GM19452 (cell line): ENCODE data around the gene FAM217B.

Experiments used
- ATAC-seq: cut with Tn5 transposase; IDR thresholded peaks from one replicate; pipeline ENCODE4 v1.9.1; 2021; ENCODE audit not compliant: unreplicated experiment

The FAM217B gene, protein sequence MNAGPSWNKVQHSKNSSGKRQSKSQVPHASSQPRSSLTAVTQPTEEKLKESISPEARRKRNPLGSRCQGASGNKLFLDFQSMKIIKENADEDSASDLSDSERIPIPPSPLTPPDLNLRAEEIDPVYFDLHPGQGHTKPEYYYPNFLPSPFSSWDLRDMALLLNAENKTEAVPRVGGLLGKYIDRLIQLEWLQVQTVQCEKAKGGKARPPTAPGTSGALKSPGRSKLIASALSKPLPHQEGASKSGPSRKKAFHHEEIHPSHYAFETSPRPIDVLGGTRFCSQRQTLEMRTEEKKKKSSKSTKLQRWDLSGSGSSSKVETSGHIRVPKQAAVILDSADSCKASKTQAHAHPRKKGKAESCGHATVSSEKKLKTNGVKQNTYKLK

DNA sequence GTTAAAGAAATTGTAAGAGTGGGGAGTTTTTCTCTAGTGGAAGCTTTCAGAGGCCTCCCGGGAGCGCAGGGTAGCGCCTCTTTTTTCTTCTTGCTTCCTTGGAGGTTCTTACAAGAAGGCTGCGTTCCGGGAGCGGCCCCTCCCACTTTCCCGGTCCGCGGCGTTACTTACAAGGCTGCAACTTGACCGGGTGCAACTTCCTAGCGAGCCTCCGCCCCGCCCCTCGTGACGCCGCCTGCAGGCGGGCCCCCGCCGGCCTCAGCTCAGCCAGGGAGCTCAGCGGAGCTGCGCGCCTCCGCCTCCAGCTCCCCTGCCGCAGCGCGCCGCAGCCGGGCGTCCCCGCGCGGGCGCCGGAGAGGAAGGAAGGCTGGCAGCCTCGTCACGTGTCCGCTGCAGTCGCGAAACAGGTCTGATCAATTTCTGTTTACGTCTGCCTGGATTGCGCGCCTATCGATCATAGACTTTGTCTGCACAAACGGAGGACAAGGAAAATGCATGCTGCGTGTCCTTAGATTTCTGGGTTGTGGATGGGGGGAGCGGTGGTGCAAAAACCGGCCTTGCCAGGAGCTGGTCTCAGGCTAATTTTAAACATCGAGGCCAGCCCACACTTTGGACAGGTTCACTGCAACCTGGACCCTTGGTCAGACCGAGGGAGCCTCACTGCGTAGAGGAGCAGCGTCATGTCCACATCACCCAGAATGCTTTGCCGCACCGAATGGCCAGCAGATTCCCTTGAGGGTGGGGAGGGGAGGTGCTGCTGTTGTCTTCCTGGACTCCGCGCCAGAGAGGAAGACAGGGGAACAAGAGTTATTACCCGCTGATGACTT is at the start of gene FAM217B, which contains the start of gene PPP1R3D:
FAM217B (plus strand) TSS at position 261 of the 827 bp plus-strand sequence. CDS start 3,555 bp downstream, outside the sequence.
PPP1R3D (minus strand) TSS at position 177 of the 827 bp plus-strand sequence. CDS start 374 bp downstream, outside the sequence.
- ATAC-seq: peak; percentile 92

DNA sequence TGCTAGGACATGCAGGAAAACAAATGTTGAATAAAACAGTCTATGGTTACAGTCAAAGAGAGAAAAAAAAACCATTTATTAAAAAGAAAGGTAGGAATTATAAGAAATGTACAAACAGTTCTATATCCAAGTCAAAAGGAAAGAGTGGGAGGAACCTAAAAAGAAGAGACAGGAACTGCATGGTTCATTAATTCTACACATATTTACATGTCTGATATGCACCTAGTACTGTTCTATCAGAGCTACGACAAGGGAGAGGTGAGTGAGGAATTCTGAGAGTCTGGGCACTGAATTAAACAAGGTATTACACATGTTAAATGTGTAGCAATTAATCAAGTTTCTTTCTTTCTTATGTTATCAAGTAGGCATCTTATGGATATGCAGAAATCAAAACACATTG is 48.6 kb upstream of the FAM217B start:
- no peak for ATAC-seq

DNA sequence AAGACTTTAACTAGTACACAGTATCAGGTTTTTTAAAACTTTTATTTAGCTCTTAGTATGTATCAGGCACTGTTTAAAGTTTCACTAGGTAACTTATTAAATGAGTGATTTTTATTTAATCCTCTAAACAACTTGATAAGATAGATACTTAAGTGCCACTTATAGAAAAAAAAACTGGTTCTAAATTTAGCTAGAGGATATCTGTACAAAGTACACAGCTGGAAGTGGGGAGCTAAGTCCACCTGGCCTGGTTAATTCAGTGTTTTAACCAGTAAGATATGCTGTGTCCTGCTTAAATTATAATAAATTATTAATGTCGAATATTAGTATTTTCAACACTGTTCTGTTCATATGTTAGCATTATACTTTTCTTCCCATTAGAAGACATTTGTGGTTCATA is 44.3 kb upstream of the FAM217B start:
- no peak for ATAC-seq

DNA sequence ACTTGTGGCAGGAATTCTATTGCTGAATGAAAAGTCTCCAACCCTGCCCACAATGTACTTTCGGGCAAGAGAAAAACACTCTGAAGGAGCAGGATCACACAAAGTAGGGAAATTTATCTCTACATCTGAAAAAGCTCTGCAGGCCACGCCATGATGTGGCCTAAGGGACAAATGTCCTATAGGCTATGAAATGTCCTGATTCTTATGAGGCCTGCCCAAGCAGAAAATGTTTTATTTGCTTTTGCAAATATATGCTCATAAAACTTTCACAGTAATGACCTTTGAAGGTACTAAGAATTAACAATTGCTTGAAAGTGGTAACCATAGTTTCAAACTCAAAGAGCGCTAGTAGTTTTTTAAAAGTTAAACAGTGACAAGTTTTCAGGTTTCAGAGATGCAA is 37.7 kb upstream of the FAM217B start:
- no peak for ATAC-seq

DNA sequence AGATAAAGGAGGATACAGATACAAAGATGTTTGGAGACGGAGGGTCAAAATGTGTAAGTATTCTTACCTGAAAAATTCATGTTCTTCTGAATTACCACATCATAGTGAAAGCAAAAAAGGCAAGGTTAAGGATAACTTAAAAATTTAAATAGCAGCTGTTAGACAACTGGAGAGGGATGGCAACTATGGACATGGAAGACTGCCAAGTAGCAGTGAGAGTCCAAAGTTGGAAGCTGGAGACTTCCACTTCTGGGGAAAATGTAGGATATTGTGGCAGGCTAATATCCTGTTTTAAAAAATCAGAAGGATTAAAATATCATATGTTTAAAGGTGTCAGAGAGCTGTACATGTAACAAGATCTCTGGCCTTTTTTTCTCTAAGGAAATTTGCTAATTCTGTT is 36.6 kb upstream of the FAM217B start:
- no peak for ATAC-seq

DNA sequence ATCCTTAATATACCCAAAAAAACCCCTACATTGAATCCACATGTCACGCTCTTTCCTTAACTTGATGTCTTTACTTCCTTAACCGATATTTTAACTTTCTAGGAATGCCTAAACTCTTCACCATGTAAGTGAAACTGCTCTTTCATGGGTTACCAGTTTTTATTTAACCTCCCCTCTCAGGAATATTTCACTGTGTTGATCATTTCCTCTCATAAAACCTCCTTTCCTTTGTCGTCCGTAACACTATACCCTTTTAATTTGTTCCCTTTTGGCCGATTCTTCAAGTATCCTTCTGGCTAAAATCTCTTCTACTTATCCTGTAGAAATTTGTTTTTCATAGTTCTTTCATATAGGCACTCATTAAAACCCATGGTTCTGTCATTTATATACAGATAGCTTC is 31.3 kb upstream of the FAM217B start:
- no peak for ATAC-seq

DNA sequence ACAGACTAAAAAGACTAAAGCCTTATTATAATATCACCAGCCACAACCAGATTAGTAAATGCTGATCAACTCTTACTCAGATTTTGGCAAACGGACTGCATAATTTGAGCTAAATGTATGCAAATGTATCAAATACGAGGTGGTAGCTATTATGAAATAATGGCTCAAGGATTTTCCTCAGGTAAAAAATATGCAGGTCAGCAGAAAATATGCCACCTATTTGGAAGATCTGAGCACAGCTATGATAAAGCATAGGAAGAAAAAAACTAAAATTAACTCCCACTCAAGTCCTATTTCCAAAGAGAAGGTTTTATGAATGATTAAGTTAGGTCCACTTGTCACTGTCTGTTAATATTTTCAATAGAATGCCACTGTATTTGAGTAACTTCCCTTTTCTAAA is 29.1 kb upstream of the FAM217B start:
- ATAC-seq: no peak

DNA sequence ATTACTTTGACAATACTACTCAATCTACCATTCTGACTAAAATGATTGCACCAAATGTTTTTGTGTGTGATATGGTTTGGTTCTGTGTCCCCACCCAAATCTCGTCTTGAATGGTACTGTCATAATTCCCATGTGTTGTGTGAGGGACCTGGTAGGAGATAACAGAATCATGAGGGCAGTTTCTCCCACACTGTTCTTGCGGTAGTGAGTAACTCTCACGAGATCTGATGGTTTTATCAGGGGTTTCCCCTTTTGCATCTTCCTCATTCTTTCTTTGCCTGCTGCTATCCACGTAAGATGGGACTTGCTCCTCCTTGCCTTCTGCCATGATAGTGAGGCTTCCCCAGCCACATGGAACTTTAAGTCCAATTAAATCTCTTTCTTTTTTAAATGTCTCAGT is 27.6 kb upstream of the FAM217B start:
- no peak for ATAC-seq

DNA sequence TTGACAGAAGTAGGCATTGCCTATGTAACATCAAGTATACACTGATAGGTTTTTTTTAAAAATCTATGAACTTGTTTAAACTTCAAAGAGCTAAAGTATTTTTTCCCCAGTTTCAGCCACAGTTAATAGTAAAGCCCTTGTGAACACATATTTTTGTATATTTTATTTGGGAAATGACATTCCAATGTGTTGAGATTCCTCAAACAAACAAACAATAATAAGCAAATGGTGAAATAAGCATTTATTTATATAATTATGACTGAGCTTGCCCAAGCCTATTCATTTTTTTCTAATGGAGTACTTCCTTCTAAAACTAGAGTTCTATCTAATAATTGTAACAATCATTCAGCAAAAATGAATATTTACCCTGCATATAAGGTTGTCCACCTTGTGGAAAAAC is 19.2 kb upstream of the FAM217B start:
- no peak for ATAC-seq

DNA sequence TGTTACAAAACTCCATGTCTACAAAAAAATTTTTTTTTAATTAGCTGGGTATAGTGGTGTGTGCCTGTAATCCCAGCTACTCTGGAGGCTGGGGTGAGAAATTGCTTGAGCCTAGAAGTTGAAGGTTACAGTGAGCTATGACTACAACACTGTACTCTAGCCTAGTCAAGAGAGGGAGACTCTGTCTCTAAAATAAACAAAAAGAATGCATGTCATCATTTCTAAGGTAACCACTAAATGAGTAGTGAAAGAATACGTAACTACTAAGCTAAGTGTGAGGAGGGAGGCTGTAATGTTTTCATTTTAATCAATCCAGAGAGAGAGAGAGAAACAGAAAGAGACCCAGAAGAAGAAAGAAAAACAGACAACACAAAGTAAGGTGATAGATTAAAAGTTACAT is 16.7 kb upstream of the FAM217B start:
- no peak for ATAC-seq

DNA sequence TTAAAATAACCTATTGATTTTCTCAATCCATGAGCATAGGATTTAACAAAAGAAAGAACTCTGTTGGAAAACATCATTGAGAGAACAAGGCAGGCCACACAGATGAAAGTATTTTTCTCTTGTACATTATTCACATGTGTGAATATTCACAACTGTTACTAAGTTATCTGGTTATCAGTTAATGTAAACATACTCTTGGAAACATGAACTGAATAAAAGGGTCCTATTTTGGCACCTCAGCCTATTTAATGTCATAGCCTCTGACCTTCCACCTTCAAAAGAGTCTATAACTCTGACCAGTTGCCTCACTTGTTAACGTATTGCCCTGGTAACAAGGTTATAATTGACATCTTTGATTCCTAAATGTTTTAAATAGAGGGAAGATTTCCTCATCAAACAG is 14.8 kb upstream of the FAM217B start:
- no peak for ATAC-seq

DNA sequence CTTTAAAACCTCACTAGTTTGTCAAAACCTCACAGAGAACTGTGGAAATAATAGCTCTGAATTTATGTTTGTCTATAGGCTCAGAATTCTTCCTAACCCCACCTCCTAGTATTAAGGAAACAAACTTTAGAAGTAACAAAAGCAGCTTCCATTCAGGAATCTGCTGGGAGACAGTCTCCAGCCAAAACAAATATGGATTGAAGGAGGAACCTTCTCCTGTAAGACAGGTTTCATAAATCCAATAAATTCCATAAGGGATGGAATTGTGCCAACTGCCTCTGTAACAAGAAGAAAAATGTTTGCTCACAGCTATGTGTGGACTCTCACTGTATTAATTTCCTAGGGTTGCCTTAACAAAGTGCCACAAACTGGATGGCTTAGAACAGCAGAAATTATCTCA is 14.3 kb upstream of the FAM217B start:
- no peak for ATAC-seq

DNA sequence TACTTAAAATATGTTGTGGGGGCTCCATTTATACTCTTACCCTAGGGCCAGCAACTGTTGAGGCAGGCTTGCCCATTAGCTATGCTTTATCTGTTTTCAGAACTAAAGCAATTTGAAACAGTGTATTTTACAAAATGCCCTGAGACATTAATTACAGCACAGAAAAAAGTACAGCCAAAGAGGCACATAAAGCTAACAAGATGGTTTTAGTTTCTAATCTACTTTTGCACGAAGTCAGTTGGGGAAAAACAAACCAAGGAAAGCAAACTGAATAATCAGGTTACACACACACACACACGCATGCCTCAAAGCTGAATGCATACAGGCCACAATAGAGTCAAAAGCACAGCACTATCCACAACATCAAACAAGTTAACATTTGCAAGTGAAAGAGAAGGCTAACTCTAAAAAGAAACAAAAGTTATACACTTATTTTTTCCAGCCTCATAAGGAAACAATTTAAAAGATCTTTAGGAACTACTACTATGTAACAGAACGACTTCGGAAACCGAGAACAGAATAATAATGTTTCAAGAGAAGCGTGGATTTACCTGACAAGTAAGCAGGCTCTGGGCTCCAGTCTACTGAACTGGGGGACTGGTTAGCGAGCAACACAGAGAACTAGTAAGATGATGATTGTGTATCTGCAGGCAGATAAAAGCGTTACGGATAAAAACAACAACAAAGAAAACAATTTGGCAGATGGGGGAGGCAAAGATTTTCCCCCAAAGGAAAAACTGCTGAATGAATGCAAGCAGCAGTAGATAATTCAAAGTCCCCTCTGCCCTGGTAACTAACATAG is 8.5 kb upstream of the FAM217B start:
- no peak for ATAC-seq

DNA sequence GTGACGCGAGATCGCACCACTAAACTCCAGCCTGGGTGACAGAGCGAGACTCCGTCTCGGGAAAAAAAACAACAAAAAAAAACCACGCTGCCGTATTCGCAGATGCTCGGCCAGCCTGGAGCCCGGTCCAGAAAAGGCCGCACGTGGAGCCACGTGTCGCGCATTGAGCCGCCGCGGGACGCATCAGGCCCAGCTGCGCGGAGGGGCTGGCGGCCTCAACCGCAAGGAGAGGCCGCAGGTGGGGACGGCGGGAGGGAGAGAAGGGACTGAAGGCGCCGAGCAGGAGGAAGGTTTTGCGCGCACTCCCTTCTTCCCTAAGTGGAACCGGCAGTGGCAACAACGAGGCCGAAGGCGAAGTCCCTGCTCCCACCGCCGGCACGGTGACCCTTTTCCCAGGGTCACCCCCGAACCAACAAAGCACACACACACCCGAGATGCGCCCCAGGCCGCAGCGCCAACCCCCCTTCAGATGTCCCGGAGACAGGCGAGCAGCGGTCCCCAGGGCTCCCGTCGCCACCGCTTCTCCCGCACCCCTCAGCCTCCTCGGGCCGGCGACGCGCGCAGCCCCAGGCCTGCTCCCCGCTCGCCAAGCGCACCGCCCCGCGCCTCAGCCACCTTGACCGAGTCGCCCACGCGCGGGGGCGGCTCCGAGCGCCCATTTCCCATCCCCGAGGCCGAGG is 7.4 kb upstream of the FAM217B start:
- no peak for ATAC-seq

DNA sequence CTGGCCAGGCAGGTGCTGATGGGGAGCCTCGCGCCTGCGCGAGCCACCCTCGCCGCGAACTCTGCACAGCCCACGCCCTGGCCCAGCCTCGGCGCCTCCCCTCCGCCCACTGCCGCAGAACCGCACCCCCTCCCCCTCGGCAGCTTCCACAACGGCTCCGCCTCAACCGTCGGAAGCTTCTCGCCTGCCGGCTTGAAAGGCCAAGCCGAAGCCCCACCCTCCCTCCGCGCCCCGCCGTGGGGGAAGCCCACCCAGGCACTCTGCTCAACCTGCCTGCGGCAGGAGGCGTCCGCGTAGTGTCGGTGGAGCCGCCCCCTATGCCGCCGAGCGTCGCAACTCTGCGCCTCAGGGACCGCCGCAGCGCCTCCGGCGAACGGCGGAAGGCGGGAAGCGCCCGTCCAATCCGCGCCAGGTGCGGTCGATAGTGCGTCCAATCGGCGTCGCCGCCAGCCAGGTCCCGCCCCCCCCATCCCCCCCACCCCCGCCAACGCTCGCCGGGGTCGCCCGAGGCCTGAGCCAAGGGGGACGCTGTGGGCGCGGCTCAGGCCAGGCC is 6.8 kb upstream of the FAM217B start, which contains the start of gene SYCP2:
SYCP2 (minus strand) TSS at position 342 of the 553 bp plus-strand sequence. CDS start 11,224 bp downstream, outside the sequence.
- ATAC-seq: peak; percentile 31

DNA sequence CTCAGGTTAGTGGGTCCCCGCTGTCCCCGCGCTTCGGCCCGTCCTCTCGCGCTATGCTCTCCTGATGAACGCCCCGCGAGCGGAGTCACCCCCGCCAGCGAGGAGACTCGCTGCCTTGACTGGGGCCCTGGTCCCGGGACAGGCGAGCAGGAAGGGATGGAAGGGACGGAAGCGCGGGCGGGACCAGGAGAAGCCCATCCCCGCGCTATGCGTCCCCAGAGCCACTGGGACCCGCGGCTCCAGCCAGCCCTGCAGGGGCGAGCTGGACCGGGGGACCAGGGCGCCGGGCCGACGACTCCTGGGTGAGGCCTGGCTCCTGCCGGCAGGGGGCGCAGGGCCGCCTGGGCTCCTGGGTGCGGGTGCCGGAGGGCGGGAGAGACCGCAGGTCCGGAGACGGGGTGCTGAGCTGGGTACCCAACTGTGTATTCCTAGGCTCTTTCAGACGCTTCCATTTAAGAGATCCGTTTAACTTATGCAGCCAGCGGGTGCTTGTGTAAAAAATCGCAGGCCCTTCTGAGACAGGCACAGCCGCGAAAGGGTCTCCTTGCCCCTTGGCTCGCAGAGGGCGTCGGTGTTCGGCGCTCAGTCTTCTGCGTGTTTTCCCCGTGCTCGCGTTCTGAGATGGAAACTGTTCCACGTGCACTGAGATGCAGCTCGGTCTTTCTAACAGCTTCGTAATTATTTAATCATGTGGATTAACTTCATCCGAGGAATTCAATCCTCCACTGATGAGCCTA is 6.2 kb upstream of the FAM217B start:
- peak; percentile 89 for ATAC-seq

DNA sequence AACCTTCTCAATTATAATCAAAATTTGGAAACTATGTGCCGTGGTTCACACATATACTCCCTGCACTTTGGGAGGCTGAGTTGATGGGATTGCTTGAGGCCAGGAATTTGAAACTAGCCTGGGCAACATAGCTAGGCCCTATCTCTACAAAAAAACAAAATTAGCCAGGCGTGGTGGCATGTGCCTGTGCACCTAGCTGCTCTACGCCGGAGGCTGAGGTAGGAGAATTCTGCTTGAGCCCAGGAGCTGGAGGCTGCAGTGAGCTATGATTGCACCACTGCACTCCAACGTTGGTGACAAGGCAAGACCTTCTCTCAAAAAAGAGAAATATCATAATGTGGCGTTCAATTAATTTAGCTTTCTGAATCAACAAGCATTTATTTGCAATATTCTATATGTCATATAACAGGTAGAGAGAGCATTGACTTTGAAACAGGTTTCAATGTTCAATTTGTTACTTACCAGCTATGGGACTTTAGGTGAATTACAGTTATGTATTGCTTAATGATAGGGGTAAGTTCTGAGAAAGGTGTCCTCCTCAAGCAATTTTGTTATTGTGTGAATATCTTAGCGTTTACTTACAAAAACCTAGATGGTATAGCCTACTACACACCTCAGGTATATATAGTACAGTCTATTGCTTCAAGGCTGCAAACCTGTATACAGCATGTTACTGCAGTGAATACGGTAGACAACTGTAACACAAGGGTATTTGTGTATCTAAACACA is 4.6 kb upstream of the FAM217B start:
- no peak for ATAC-seq

DNA sequence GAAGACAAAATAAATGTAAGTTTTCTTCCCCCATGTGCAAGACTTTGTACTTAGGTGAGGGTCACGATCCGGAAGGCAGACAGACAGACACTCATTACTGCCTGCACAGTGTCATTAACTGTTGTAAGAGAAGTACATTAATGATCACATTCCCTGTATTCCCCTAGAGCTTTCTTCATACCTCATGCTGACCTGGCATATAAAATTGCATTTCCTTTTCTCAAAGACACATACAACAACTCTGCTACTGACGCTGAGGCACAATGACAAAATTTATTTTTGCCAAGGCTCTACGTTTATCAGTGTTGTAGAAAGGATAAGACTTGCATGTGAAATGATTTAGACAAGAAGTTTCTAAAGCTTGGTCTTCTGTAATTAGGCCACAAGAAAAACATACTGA is 3.8 kb upstream of the FAM217B start:
- no peak for ATAC-seq

DNA sequence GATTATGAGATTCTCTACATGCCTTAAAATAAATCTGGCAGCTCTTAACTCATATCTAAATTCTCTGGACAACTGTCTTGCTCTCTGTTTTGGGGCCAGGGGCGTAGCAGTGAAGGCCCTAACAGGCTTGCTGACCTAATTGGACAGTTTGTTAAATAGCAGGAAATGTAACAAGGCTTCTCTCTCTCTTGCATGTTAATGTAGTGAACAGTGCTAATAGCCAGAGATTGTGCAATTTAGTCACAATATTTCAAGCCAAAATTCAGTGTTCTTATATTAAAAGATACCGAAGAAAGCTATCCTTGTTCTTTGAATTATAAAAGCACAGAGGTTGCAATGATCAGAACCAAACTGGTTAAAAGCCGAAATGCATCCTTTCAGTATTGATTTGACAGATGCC is 3.0 kb upstream of the FAM217B start:
- ATAC-seq: no peak
